Colonic mucosa (tissue), 4 donors: ENCODE results near the gene GPR34. TPM values are rescaled to one million over a fixed set of nuclear protein-coding genes. Genes with fewer than 3 reads are reported as not detected.
"Not testable (repeated sequence)": the region's sequence is repeated elsewhere in the genome, so short reads cannot be mapped to it uniquely, and the experiment has no call there.

Experiments
- DNase-seq: peaks from one replicate; pipeline ENCODE4 v3.0.0-alpha.2; 2020
- H3K27ac ChIP-seq: fragments of 200-600 bp; one replicate; pipeline ENCODE4 v1.8.0; 2021
- H3K27me3 ChIP-seq: fragments of 200-600 bp; one replicate; pipeline ENCODE4 v1.8.0; 2021
- H3K36me3 ChIP-seq: fragments of 200-600 bp; one replicate; pipeline ENCODE4 v1.8.0; 2021
- H3K4me1 ChIP-seq: fragments of 200-600 bp; one replicate; pipeline ENCODE4 v1.8.0; 2021; ENCODE audit warnings: mild to moderate bottlenecking
- H3K4me3 ChIP-seq: fragments of 200-600 bp; one replicate; pipeline ENCODE4 v1.8.0; 2021
- H3K9ac ChIP-seq, 2 donors: one replicate each; pipeline ENCODE4 v1.7.0; 2013; ENCODE audit warnings: control low read depth in 2 of 2, low read depth in 2 of 2, low read length in 2 of 2
- H3K9me3 ChIP-seq: fragments of 200-600 bp; one replicate; pipeline ENCODE4 v1.8.0; 2021
- intact Hi-C: fragments of 100-400 bp; cut with DNase I; formaldehyde crosslinking; loops from one replicate; pipeline ENCODE4 v1.14.1; 2022
- total RNA-seq, 2 donors: library from RNA; stranded (reverse); fragmentation: NEBNext Ultra II Directional in 1 of 2; extraction: Animal tissue kit (Norgen Biotek cat#: 25700) in 1 of 2; gene quantifications; one replicate each; pipeline ENCODE4 v1.2.1, GENCODE V29; 2021
- TF ChIP-seq, protein P1 (sequence below): fragments of 200-600 bp; IDR thresholded peaks from one replicate; pipeline ENCODE4 v1.8.0; 2022; ENCODE audit warnings: antibody characterized with exemption, mild to moderate bottlenecking
- donor health status: healthy.
- donor health status: DM: no; HTN: no; CAD: no.
- donor health status: DM: no; HTN: no; CAD: no.

GPR34 gene
- total RNA-seq, 2 donors from 2014 or later: 2.3 to 4.7 TPM

DNA sequence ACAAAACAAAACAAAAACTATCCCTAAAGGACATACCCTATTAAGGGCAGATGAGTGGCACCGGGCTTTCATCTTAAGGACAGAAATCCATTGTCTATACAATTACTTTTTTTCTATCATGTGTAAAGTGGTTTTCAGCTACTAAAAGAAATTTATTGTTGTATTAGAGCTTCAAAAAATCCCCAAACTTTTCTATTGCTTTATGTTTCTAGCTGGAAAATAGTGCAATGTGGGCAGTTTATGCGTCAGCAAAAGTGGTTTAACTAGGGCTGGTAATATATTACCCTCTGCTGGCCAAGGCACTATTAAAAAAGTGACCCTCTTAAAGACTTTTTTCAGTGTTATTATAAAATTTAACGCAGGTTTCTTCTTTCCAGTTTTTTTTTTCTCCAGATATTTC is 19.7 kb downstream of the GPR34 start:
- no peaks in the 10 kb centered on the region for H3K9me3 ChIP-seq
- no peak overlapping the region for H3K4me3 ChIP-seq
- intact Hi-C loops: no loop called here
- DNase-seq: no peak
- TF ChIP-seq, protein P1, sequence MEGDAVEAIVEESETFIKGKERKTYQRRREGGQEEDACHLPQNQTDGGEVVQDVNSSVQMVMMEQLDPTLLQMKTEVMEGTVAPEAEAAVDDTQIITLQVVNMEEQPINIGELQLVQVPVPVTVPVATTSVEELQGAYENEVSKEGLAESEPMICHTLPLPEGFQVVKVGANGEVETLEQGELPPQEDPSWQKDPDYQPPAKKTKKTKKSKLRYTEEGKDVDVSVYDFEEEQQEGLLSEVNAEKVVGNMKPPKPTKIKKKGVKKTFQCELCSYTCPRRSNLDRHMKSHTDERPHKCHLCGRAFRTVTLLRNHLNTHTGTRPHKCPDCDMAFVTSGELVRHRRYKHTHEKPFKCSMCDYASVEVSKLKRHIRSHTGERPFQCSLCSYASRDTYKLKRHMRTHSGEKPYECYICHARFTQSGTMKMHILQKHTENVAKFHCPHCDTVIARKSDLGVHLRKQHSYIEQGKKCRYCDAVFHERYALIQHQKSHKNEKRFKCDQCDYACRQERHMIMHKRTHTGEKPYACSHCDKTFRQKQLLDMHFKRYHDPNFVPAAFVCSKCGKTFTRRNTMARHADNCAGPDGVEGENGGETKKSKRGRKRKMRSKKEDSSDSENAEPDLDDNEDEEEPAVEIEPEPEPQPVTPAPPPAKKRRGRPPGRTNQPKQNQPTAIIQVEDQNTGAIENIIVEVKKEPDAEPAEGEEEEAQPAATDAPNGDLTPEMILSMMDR: no peak
- H3K9ac ChIP-seq: no peak overlapping the region
- H3K27me3 ChIP-seq: no peaks in the 10 kb centered on the region
- no peak overlapping the region for H3K27ac ChIP-seq
- no peaks in the 10 kb centered on the region for H3K36me3 ChIP-seq
- no peaks in the 10 kb centered on the region for H3K4me1 ChIP-seq

DNA sequence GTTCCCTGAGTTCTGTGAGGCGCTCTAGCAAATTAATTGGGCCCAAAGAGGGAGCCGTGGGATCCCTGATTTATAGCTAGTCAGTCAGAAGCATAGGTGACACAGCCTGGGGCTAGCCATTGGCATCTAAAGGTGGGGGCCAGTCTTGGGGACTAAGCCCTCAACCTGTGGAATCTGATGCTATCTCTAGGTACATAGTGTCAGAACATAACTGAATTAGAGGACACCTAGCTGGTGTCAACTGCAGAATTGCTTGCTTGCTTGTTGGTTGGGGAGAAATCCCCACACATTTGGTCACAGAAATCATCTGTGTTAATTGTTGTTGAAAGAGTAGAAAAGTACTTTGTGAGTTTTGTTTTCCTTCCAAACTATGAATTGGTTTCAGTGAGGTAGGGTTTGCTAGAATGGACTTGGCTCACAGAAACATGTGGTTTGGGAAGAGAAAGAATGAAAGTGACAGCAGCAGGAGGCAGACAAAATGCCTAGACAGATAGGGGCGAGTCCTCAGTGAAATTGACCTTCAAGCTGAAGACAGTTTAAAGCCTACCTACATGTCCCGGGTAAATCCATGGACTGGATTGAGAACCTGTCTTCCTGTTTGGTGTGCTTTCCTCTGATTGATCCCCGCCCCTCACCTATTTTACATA is 22.4 kb downstream of the GPR34 start:
- no peak overlapping the region for H3K4me3 ChIP-seq
- H3K27me3 ChIP-seq: no peaks in the 10 kb centered on the region
- TF ChIP-seq, protein P1: no peak
- H3K27ac ChIP-seq: no peak overlapping the region
- no peaks in the 10 kb centered on the region for H3K36me3 ChIP-seq
- no peak overlapping the region for H3K9ac ChIP-seq
- DNase-seq: no peak
- no peaks in the 10 kb centered on the region for H3K9me3 ChIP-seq
- no peaks in the 10 kb centered on the region for H3K4me1 ChIP-seq
- intact Hi-C loops: no loop called here

GRCh38 chrX:41716222-41716621 is 27.4 kb downstream of the GPR34 start:
- H3K27me3 ChIP-seq: no peaks in the 10 kb centered on the region
- H3K9me3 ChIP-seq: no peaks in the 10 kb centered on the region
- no peaks in the 10 kb centered on the region for H3K36me3 ChIP-seq
- intact Hi-C loops: no loop called here
- no peak for DNase-seq
- no peak overlapping the region for H3K9ac ChIP-seq
- TF ChIP-seq, protein P1: no peak
- H3K27ac ChIP-seq: no peak overlapping the region
- H3K4me3 ChIP-seq: no peak overlapping the region
- no peaks in the 10 kb centered on the region for H3K4me1 ChIP-seq

DNA sequence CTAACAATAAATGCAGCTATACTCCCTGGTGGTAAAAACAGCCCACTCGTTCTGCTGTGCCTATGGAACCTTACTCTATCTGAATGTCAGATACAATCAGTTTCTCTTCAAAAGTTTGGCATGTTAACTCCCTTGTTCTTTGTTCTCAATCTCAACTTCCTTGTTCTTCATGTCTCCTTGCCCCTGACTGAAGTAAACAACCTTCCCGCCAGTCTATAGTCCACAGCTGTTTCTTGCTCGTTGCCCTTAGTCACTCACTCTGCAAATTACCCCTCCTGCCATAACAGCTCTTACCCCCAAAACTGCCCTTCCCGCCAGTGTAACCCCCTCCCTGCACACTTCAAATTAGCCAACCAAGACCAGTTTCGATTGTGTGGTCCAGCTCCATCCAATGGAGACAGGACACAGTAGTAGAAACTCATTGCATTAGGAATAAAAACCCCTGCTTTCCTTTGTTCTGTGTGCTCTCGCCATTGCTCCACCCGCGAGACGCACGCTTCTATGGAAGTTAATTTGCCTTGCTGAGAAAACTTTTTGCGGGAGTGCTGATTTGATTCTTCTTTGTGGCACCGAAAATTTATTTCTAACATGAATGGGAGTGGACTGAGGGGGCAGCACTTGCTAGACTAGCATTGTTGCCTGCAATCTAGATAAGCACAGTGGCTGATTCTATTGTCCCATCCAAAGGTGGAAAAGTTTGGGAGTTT is 28.1 kb downstream of the GPR34 start:
- TF ChIP-seq, protein P1: no peak
- no peaks in the 10 kb centered on the region for H3K36me3 ChIP-seq
- peak; percentile 22 for DNase-seq
- no peak overlapping the region for H3K27ac ChIP-seq
- no peaks in the 10 kb centered on the region for H3K9me3 ChIP-seq
- H3K4me3 ChIP-seq: no peak overlapping the region
- H3K27me3 ChIP-seq: no peaks in the 10 kb centered on the region
- H3K4me1 ChIP-seq: no peaks in the 10 kb centered on the region
- H3K9ac ChIP-seq: no peak overlapping the region
- intact Hi-C loops: no loop called here

GRCh38 chrX:41718481-41719235 is 29.9 kb downstream of the GPR34 start:
- Histone ChIP-seq H3K27me3 (no peaks in the 10 kb centered on the region), H3K9me3 (no peaks in the 10 kb centered on the region), H3K9ac (no peak overlapping the region), H3K27ac (no peak overlapping the region), H3K36me3 (no peaks in the 10 kb centered on the region), H3K4me3 (no peak overlapping the region), H3K4me1 (no peaks in the 10 kb centered on the region)
- intact Hi-C loops: no loop called here
- TF ChIP-seq, protein P1: no peak
- DNase-seq: no peak

GRCh38 chrX:41719610-41720009 is 30.8 kb downstream of the GPR34 start:
- H3K27ac ChIP-seq, H3K9me3 ChIP-seq, H3K36me3 ChIP-seq, H3K27me3 ChIP-seq, H3K9ac ChIP-seq, H3K4me3 ChIP-seq, H3K4me1 ChIP-seq, DNase-seq, intact Hi-C loops: not testable (repeated sequence)
